Activated CD4-positive, alpha-beta T cell treated with anti-CD3 and anti-CD28 coated beads, Interleukin-2, amount 50 U/mL, for 4 hours (primary cell): ENCODE results near the gene ETFB.
A peak's percentile ranks its signal among the peaks of the same experiment; 100 is the strongest.
"Not testable (repeated sequence)": the region's sequence is repeated elsewhere in the genome, so short reads cannot be mapped to it uniquely, and the experiment has no call there.

ENCODE experiments used
- DNase-seq, 2 experiments: peaks; one replicate each; pipeline ENCODE4 v3.0.0-alpha.2; 2020

ETFB gene

GRCh38 chr19:51365965-51366388 is at the start of gene ETFB:
TSS of gene ETFB (minus strand) at chr19:51366388. CDS start at chr19:51366326, 62 bp downstream.
- no peak for DNase-seq

GRCh38 chr19:51415187-51415586 is 49.0 kb upstream of the ETFB start:
- DNase-seq = no peak

GRCh38 chr19:51410950-51411748 is 45.0 kb upstream of the ETFB start:
- no peak for DNase-seq

- no peak for DNase-seq
These were observed 41.4 kb upstream of the ETFB start for GRCh38 chr19:51407511-51408131.

GRCh38 chr19:51402117-51402516 is 35.9 kb upstream of the ETFB start:
- no peak for DNase-seq

GRCh38 chr19:51399936-51400335 is 33.7 kb upstream of the ETFB start:
- not testable (repeated sequence) for DNase-seq

- no peak for DNase-seq
These were observed 33.0 kb upstream of the ETFB start for GRCh38 chr19:51399231-51399630.

- no peak for DNase-seq
These were observed 32.0 kb upstream of the ETFB start for GRCh38 chr19:51398096-51398704.

- not testable (repeated sequence) for DNase-seq
These were observed 31.3 kb upstream of the ETFB start for GRCh38 chr19:51397453-51397852.

GRCh38 chr19:51396175-51396574 is 30.0 kb upstream of the ETFB start:
- no peak for DNase-seq

- DNase-seq = peak; percentile 78 to 81
These were observed 28.1 kb upstream of the ETFB start for GRCh38 chr19:51394050-51394836.

- DNase-seq = no peak
These were observed 26.5 kb upstream of the ETFB start for GRCh38 chr19:51392701-51393100.

GRCh38 chr19:51391073-51391611 is 25.0 kb upstream of the ETFB start:
- no peak for DNase-seq

GRCh38 chr19:51389143-51389542 is 23.0 kb upstream of the ETFB start:
- no peak for DNase-seq

GRCh38 chr19:51387924-51388389 is 21.8 kb upstream of the ETFB start, which contains the start of gene LIM2:
TSS of gene LIM2 (minus strand) at chr19:51387974. CDS start at chr19:51387443, 531 bp downstream.
- no peak for DNase-seq

- DNase-seq = no peak
These were observed 20.8 kb upstream of the ETFB start for GRCh38 chr19:51386882-51387520.

GRCh38 chr19:51382004-51382403 is 15.8 kb upstream of the ETFB start:
- no peak for DNase-seq

GRCh38 chr19:51380379-51380778 is 14.2 kb upstream of the ETFB start:
- no peak for DNase-seq

- DNase-seq = no peak
These were observed 11.2 kb upstream of the ETFB start for GRCh38 chr19:51377422-51377821.

- DNase-seq = no peak
These were observed 9.5 kb upstream of the ETFB start for GRCh38 chr19:51375504-51376221.
